Stimulated activated naive CD8-positive, alpha-beta T cell treated with anti-CD3 and anti-CD28 coated beads, Interleukin-15, Interleukin-2, amounts not matched to agents 100 U/mL and 50 U/mL, for 24 hours (primary cell): ENCODE results near the gene ASB2.

ENCODE experiments used
- ATAC-seq: fragments of 150-1000 bp; cut with Tn5 transposase; one replicate; pipeline ENCODE4 v1.10.0; 2021
- DNase-seq: peaks from one replicate; pipeline ENCODE4 v3.0.0; 2021

Gene ASB2

GRCh38 chr14:93946541-93947090 is 29.8 kb downstream of the ASB2 start:
- DNase-seq (no peak), ATAC-seq (no peak)

- no peak for ATAC-seq
- DNase-seq, result no peak
These were observed 30.3 kb downstream of the ASB2 start for GRCh38 chr14:93946104-93946503.

GRCh38 chr14:93945070-93945399 is 31.3 kb downstream of the ASB2 start:
- ATAC-seq, result no peak

GRCh38 chr14:93944348-93945069 is 31.9 kb downstream of the ASB2 start:
- ATAC-seq (no peak), DNase-seq (no peak)

More at GRCh38 chr14:93945070-93945399, 31.3 kb downstream of the ASB2 start:
- no peak for DNase-seq

- ATAC-seq (no peak), DNase-seq (no peak)
These were observed 32.4 kb downstream of the ASB2 start for GRCh38 chr14:93943930-93944329.

- no peak for ATAC-seq
- no peak for DNase-seq
These were observed 33.3 kb downstream of the ASB2 start for GRCh38 chr14:93943052-93943451.

- ATAC-seq (no peak), DNase-seq (no peak)
These were observed 35.0 kb downstream of the ASB2 start for GRCh38 chr14:93941293-93941910.

GRCh38 chr14:93940437-93940836 is 35.9 kb downstream of the ASB2 start:
- no peak for DNase-seq
- no peak for ATAC-seq

- ATAC-seq (peak; percentile 95), DNase-seq (peak; percentile 96)
These were observed 36.8 kb downstream of the ASB2 start for GRCh38 chr14:93939304-93940229.

- DNase-seq, result no peak
- ATAC-seq, result no peak
These were observed 37.5 kb downstream of the ASB2 start for GRCh38 chr14:93938751-93939303.

- ATAC-seq, result no peak
- no peak for DNase-seq
These were observed 38.9 kb downstream of the ASB2 start for GRCh38 chr14:93937519-93937918.

- ATAC-seq (no peak), DNase-seq (no peak)
These were observed 39.4 kb downstream of the ASB2 start for GRCh38 chr14:93936926-93937325.

GRCh38 chr14:93936245-93936644 is 40.1 kb downstream of the ASB2 start:
- DNase-seq (peak; percentile 20), ATAC-seq (no peak)

- ATAC-seq (no peak), DNase-seq (no peak)
These were observed 41.2 kb downstream of the ASB2 start for GRCh38 chr14:93935213-93935612.

GRCh38 chr14:93932642-93933041 is 43.7 kb downstream of the ASB2 start:
- DNase-seq, result no peak
- ATAC-seq, result no peak

GRCh38 chr14:93930989-93931307 is 45.4 kb downstream of the ASB2 start:
- ATAC-seq, result no peak

GRCh38 chr14:93930296-93930988 is 45.9 kb downstream of the ASB2 start:
- ATAC-seq (no peak), DNase-seq (no peak)

More at GRCh38 chr14:93930989-93931307, 45.4 kb downstream of the ASB2 start:
- no peak for DNase-seq

- no peak for DNase-seq
- no peak for ATAC-seq
These were observed 46.7 kb downstream of the ASB2 start for GRCh38 chr14:93929657-93930056.

GRCh38 chr14:93929048-93929535 is 47.3 kb downstream of the ASB2 start:
- ATAC-seq (no peak), DNase-seq (no peak)

- no peak for ATAC-seq
- DNase-seq, result no peak
These were observed 48.0 kb downstream of the ASB2 start for GRCh38 chr14:93928184-93929047.

GRCh38 chr14:93927800-93928145 is 48.6 kb downstream of the ASB2 start:
- DNase-seq (no peak), ATAC-seq (no peak)
